ENCODE measurements around the gene CD47.

The CD47 gene

DNA sequence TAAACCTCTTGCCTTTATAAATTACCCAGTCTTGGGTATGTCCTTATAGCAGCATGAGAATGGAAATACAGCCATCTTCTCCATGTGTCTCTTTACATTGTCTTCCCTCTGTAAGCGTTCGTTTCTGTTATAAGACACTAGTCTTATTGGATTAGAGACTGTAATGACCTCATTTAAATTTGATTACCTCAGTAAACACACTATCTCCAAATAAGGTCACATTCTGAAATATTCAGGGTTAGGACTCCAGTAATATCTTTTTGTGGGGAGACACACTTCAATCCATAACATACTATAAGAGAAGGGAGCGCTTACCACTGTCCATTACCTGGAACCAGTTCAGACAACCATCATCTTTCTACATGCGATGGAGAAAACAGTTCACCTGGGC lies 34.3 kb upstream of the CD47 start:
- Histone ChIP-seq H3K36me3 (replicated peaks in 1 of 2; ENCODE audit: control insufficient read depth in 2 of 2, insufficient read depth in 2 of 2, low read length in 2 of 2) (no peaks in the 10 kb centered on the region), H3K27ac (replicated peaks; ENCODE audit: low read length) (no peak overlapping the region), H3K79me1 (ENCODE audit: low read depth, low read length) (no peaks in the 10 kb centered on the region), H2BK5ac (ENCODE audit: low read length) (no peak overlapping the region), H2AFZ (ENCODE audit: low read length) (no peak overlapping the region), H3K9me3 (replicated peaks in 1 of 2; ENCODE audit: control insufficient read depth in 2 of 2, insufficient read depth in 1 of 2, low read depth in 1 of 2, low read length in 2 of 2) (no peaks in the 10 kb centered on the region), H3K14ac (ENCODE audit: low read length) (no peak overlapping the region), H2AK5ac (ENCODE audit: low read depth, low read length) (no peak overlapping the region), H3K4me3 (ENCODE audit: low read length in 2 of 2) (no peak overlapping the region), H3K4me2 (ENCODE audit: insufficient read depth, low read length, poor library complexity, severe bottlenecking) (no peak overlapping the region), H3K27me3 (ENCODE audit: control insufficient read depth in 3 of 3, insufficient read depth in 3 of 3, low read depth in 1 of 3, low read length in 3 of 3) (no peaks in the 10 kb centered on the region), H3K9ac (ENCODE audit: low read depth, low read length, poor library complexity) (no peak overlapping the region), H4K91ac (ENCODE audit: low read depth, low read length, poor library complexity) (no peak overlapping the region), H3K18ac (ENCODE audit: low read length) (no peak overlapping the region), H3K23ac (ENCODE audit: low read depth, low read length, poor library complexity) (no peak overlapping the region), H2BK12ac (ENCODE audit: low read length) (no peak overlapping the region), H3K4ac (ENCODE audit: low read length) (no peak overlapping the region), H2BK15ac (ENCODE audit: low read length) (no peak overlapping the region), H2BK120ac (ENCODE audit: low read depth, low read length) (no peak overlapping the region), H4K8ac (ENCODE audit: low read depth, low read length) (no peak overlapping the region), H3K4me1 (ENCODE audit: control insufficient read depth in 2 of 2, insufficient read depth in 1 of 2, low read depth in 1 of 2, low read length in 2 of 2) (peaks cover 13 to 22% of the 10 kb centered on the region in 2 donors)
- DNase-seq (ENCODE audit: low spot score), result no peak
- WGBS, 2 donors (ENCODE audit: extremely low coverage in 2 of 2, insufficient read length in 2 of 2, insufficient replicate concordance in 1 of 2), result no CpG with 5 or more reads among the region's 4 CpGs

DNA sequence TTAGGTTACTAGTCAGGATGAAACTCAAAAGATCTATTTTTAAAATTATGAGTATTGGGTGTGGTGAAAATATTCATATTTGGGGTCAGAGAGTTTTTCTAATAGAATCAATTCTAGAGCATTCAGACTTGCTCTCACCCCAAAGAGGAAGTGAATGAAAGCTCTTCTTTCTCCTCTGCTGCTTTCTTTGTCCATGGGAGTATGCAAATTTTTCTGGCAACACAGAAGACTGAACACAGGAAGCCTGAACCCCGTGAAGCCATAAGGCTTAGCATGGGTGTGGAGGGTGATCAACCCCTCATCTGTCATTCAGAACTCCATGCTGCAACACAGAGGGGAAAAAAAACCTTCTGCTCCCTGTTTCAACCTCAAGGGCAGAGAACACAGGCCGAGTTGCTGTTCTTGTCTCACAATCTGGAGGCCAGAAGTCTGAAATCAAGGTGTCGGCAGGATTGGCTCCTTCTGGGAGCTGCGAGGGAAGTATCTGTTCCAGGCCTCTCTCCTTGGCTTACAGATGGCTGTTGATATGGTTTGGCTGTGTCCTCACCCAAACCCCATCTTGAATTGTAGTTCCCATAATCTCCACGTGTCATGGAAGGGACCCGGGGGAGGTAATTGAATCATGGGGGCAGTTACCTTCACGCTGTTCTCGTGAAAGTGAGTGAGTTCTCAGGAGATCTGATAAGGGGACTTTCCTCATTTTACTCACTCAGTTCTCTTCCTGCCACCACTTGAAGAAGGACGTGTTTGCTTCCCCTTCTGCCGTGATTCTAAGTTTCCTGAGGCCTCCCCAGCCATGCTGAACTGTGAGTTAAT lies 33.7 kb upstream of the CD47 start:
- no peaks in the 10 kb centered on the region for H3K79me1 ChIP-seq (ENCODE audit: low read depth, low read length)
- no CpG with 5 or more reads among the region's 10 CpGs for WGBS, 2 donors (ENCODE audit: extremely low coverage in 2 of 2, insufficient read length in 2 of 2, insufficient replicate concordance in 1 of 2)
- H3K36me3 ChIP-seq (replicated peaks in 1 of 2; ENCODE audit: control insufficient read depth in 2 of 2, insufficient read depth in 2 of 2, low read length in 2 of 2), result no peaks in the 10 kb centered on the region
- no peak overlapping the region for H4K8ac ChIP-seq (ENCODE audit: low read depth, low read length)
- H2BK12ac ChIP-seq (ENCODE audit: low read length), result no peak overlapping the region
- peak overlapping the region; percentile 82 for H2AFZ ChIP-seq (ENCODE audit: low read length)
- H2BK120ac ChIP-seq (ENCODE audit: low read depth, low read length), result no peak overlapping the region
- H3K18ac ChIP-seq (ENCODE audit: low read length), result no peak overlapping the region
- H4K91ac ChIP-seq (ENCODE audit: low read depth, low read length, poor library complexity), result no peak overlapping the region
- H3K4me2 ChIP-seq (ENCODE audit: insufficient read depth, low read length, poor library complexity, severe bottlenecking), result no peak overlapping the region
- H3K4ac ChIP-seq (ENCODE audit: low read length), result no peak overlapping the region
- H3K27me3 ChIP-seq (ENCODE audit: control insufficient read depth in 3 of 3, insufficient read depth in 3 of 3, low read depth in 1 of 3, low read length in 3 of 3), result no peaks in the 10 kb centered on the region
- no peak overlapping the region for H2BK5ac ChIP-seq (ENCODE audit: low read length)
- H3K14ac ChIP-seq (ENCODE audit: low read length), result no peak overlapping the region
- DNase-seq (ENCODE audit: low spot score), result no peak
- H3K27ac ChIP-seq (replicated peaks; ENCODE audit: low read length), result no peak overlapping the region
- H3K4me1 ChIP-seq (ENCODE audit: control insufficient read depth in 2 of 2, insufficient read depth in 1 of 2, low read depth in 1 of 2, low read length in 2 of 2), result peaks cover 13 to 22% of the 10 kb centered on the region in 2 donors
- H3K9me3 ChIP-seq (replicated peaks in 1 of 2; ENCODE audit: control insufficient read depth in 2 of 2, insufficient read depth in 1 of 2, low read depth in 1 of 2, low read length in 2 of 2), result no peaks in the 10 kb centered on the region
- H3K4me3 ChIP-seq (ENCODE audit: low read length in 2 of 2), result no peak overlapping the region
- H2AK5ac ChIP-seq (ENCODE audit: low read depth, low read length), result no peak overlapping the region
- H3K9ac ChIP-seq (ENCODE audit: low read depth, low read length, poor library complexity), result no peak overlapping the region
- no peak overlapping the region for H3K23ac ChIP-seq (ENCODE audit: low read depth, low read length, poor library complexity)
- no peak overlapping the region for H2BK15ac ChIP-seq (ENCODE audit: low read length)

DNA sequence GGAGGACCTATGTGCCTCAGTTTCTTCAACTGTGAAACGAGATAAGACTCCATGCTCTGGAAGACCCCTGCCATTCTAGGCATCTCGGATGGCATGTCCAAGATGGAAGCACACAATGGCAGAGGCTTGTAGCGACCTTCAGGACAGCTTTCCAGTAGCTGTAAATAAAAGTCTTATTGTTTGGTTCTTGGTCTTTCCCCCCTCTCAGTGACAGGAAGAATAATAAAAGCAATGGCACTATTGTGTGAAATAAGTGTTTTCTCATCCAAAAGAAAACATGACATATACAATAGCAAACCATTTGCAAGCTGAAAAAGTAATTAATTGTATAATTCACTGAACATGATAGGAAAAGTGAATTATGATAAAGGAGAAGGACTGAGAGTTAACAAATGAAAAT lies 32.5 kb upstream of the CD47 start:
- Histone ChIP-seq H3K36me3 (replicated peaks in 1 of 2; ENCODE audit: control insufficient read depth in 2 of 2, insufficient read depth in 2 of 2, low read length in 2 of 2) (no peaks in the 10 kb centered on the region), H2BK5ac (ENCODE audit: low read length) (no peak overlapping the region), H4K8ac (ENCODE audit: low read depth, low read length) (no peak overlapping the region), H3K4me3 (ENCODE audit: low read length in 2 of 2) (no peak overlapping the region), H3K27ac (replicated peaks; ENCODE audit: low read length) (no peak overlapping the region), H3K9me3 (replicated peaks in 1 of 2; ENCODE audit: control insufficient read depth in 2 of 2, insufficient read depth in 1 of 2, low read depth in 1 of 2, low read length in 2 of 2) (no peaks in the 10 kb centered on the region), H2BK15ac (ENCODE audit: low read length) (no peak overlapping the region), H3K4ac (ENCODE audit: low read length) (no peak overlapping the region), H2AFZ (ENCODE audit: low read length) (no peak overlapping the region), H2AK5ac (ENCODE audit: low read depth, low read length) (no peak overlapping the region), H3K79me1 (ENCODE audit: low read depth, low read length) (no peaks in the 10 kb centered on the region), H3K9ac (ENCODE audit: low read depth, low read length, poor library complexity) (no peak overlapping the region), H4K91ac (ENCODE audit: low read depth, low read length, poor library complexity) (no peak overlapping the region), H3K14ac (ENCODE audit: low read length) (no peak overlapping the region), H2BK12ac (ENCODE audit: low read length) (no peak overlapping the region), H3K27me3 (ENCODE audit: control insufficient read depth in 3 of 3, insufficient read depth in 3 of 3, low read depth in 1 of 3, low read length in 3 of 3) (no peaks in the 10 kb centered on the region), H3K4me1 (ENCODE audit: control insufficient read depth in 2 of 2, insufficient read depth in 1 of 2, low read depth in 1 of 2, low read length in 2 of 2) (peaks cover 13 to 22% of the 10 kb centered on the region in 2 donors), H2BK120ac (ENCODE audit: low read depth, low read length) (no peak overlapping the region), H3K4me2 (ENCODE audit: insufficient read depth, low read length, poor library complexity, severe bottlenecking) (no peak overlapping the region), H3K18ac (ENCODE audit: low read length) (no peak overlapping the region), H3K23ac (ENCODE audit: low read depth, low read length, poor library complexity) (no peak overlapping the region)
- WGBS, 2 donors (ENCODE audit: extremely low coverage in 2 of 2, insufficient read length in 2 of 2, insufficient replicate concordance in 1 of 2), result no CpG with 5 or more reads among the region's 3 CpGs
- DNase-seq (ENCODE audit: low spot score), result no peak

DNA sequence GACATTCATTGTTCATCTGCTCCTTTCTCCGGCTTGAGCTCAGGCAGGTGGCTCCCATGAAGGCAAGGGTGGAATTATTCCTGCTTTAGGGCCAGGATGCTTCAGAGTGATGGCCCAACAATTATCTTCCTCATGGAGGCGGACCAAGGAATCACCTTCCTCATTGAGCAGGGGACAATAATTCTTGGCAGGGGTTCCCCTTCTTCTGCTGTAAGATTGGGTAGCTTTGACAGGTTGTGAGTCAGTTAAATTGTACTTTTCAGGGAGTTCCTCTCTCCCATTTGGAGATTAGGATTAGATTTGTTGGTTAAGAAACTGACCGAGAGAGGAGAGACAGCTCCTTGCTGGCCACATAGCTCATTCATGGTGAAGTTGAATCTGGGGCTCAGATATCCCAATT lies 31.4 kb upstream of the CD47 start:
- WGBS, 2 donors (ENCODE audit: extremely low coverage in 2 of 2, insufficient read length in 2 of 2, insufficient replicate concordance in 1 of 2), result no CpG with 5 or more reads among the region's 3 CpGs
- no peak for DNase-seq (ENCODE audit: low spot score)

More for the DNA sequence above, 31.4 kb upstream of the CD47 start:
- no peaks in the 10 kb centered on the region for H3K9me3 ChIP-seq (replicated peaks in 1 of 2; ENCODE audit: control insufficient read depth in 2 of 2, insufficient read depth in 1 of 2, low read depth in 1 of 2, low read length in 2 of 2)
- no peak overlapping the region for H4K91ac ChIP-seq (ENCODE audit: low read depth, low read length, poor library complexity)
- no peak overlapping the region for H3K18ac ChIP-seq (ENCODE audit: low read length)
- no peak overlapping the region for H3K14ac ChIP-seq (ENCODE audit: low read length)
- peak overlapping the region; percentile 37 for H3K27ac ChIP-seq (replicated peaks; ENCODE audit: low read length)
- H2AFZ ChIP-seq (ENCODE audit: low read length), result no peak overlapping the region
- H3K4me3 ChIP-seq (ENCODE audit: low read length in 2 of 2), result no peak overlapping the region
- H3K9ac ChIP-seq (ENCODE audit: low read depth, low read length, poor library complexity), result no peak overlapping the region
- H3K36me3 ChIP-seq (replicated peaks in 1 of 2; ENCODE audit: control insufficient read depth in 2 of 2, insufficient read depth in 2 of 2, low read length in 2 of 2), result no peaks in the 10 kb centered on the region
- H2BK5ac ChIP-seq (ENCODE audit: low read length), result no peak overlapping the region
- H2BK12ac ChIP-seq (ENCODE audit: low read length), result no peak overlapping the region
- no peaks in the 10 kb centered on the region for H3K27me3 ChIP-seq (ENCODE audit: control insufficient read depth in 3 of 3, insufficient read depth in 3 of 3, low read depth in 1 of 3, low read length in 3 of 3)
- H2AK5ac ChIP-seq (ENCODE audit: low read depth, low read length), result no peak overlapping the region
- H3K4me2 ChIP-seq (ENCODE audit: insufficient read depth, low read length, poor library complexity, severe bottlenecking), result no peak overlapping the region
- no peak overlapping the region for H4K8ac ChIP-seq (ENCODE audit: low read depth, low read length)
- no peak overlapping the region for H2BK15ac ChIP-seq (ENCODE audit: low read length)
- H3K79me1 ChIP-seq (ENCODE audit: low read depth, low read length), result no peaks in the 10 kb centered on the region
- no peak overlapping the region for H2BK120ac ChIP-seq (ENCODE audit: low read depth, low read length)
- H3K23ac ChIP-seq (ENCODE audit: low read depth, low read length, poor library complexity), result no peak overlapping the region
- H3K4ac ChIP-seq (ENCODE audit: low read length), result no peak overlapping the region
- peaks cover 13 to 22% of the 10 kb centered on the region in 2 donors for H3K4me1 ChIP-seq (ENCODE audit: control insufficient read depth in 2 of 2, insufficient read depth in 1 of 2, low read depth in 1 of 2, low read length in 2 of 2)
